Tibial artery (tissue), 4 donors: ENCODE data around the gene FHDC1.
"Not testable (repeated sequence)": the region's sequence is repeated elsewhere in the genome, so short reads cannot be mapped to it uniquely, and the experiment has no call there.

Experiments used
- DNase-seq, 2 donors: peaks; one replicate each; pipeline ENCODE4 v3.0.0-alpha.2; 2019
- H3K27ac ChIP-seq, 2 donors: fragments of 200-600 bp; sonication (generic) in 1 of 2; 1 replicate in 1 of 2; 2 replicates in 1 of 2; pipeline ENCODE4 v1.5.1; 2018 to 2019; ENCODE audit warnings: mild to moderate bottlenecking in 1 of 2
- H3K27me3 ChIP-seq, 2 donors: fragments of 200-600 bp; sonication (generic) in 1 of 2; one replicate each; pipeline versions ENCODE4 v1.5.1 to v1.6.0; 2016 to 2019
- H3K36me3 ChIP-seq, 3 donors: fragments of 200-600 bp; sonication (generic) in 2 of 3; one replicate each; pipeline ENCODE4 v1.5.1; 2016 to 2019; ENCODE audit warnings: mild to moderate bottlenecking in 2 of 3
- H3K4me1 ChIP-seq, 4 donors: fragments of 200-600 bp; sonication (generic) in 2 of 4; 1 replicate in 3 of 4; 2 replicates in 1 of 4; pipeline ENCODE4 v1.5.1; 2016 to 2019
- H3K4me3 ChIP-seq, 2 donors: fragments of 200-600 bp; sonication (generic) in 1 of 2; 1 replicate in 1 of 2; 2 replicates in 1 of 2; pipeline ENCODE4 v1.5.1; 2018 to 2019; ENCODE audit warnings: mild to moderate bottlenecking in 2 of 2
- H3K9me3 ChIP-seq, 3 donors: fragments of 200-600 bp; sonication (generic) in 1 of 3; one replicate each; pipeline ENCODE4 v1.5.1; 2016 to 2019
- intact Hi-C: fragments of 100-400 bp; cut with DNase I; formaldehyde crosslinking; loops from one replicate; pipeline ENCODE4 v1.15.0; 2023; ENCODE audit warnings: low total_unique reads
- TF ChIP-seq, protein P1 (sequence below), 2 experiments: fragments of 200-600 bp in 1 of 2; fragments of 450-650 bp in 1 of 2; IDR thresholded peaks; one replicate each; pipeline ENCODE4 v1.5.1; 2017 to 2019; ENCODE audit warnings: antibody characterized with exemption in 2 of 2, mild to moderate bottlenecking in 1 of 2, moderate library complexity in 1 of 2

FHDC1 gene, protein sequence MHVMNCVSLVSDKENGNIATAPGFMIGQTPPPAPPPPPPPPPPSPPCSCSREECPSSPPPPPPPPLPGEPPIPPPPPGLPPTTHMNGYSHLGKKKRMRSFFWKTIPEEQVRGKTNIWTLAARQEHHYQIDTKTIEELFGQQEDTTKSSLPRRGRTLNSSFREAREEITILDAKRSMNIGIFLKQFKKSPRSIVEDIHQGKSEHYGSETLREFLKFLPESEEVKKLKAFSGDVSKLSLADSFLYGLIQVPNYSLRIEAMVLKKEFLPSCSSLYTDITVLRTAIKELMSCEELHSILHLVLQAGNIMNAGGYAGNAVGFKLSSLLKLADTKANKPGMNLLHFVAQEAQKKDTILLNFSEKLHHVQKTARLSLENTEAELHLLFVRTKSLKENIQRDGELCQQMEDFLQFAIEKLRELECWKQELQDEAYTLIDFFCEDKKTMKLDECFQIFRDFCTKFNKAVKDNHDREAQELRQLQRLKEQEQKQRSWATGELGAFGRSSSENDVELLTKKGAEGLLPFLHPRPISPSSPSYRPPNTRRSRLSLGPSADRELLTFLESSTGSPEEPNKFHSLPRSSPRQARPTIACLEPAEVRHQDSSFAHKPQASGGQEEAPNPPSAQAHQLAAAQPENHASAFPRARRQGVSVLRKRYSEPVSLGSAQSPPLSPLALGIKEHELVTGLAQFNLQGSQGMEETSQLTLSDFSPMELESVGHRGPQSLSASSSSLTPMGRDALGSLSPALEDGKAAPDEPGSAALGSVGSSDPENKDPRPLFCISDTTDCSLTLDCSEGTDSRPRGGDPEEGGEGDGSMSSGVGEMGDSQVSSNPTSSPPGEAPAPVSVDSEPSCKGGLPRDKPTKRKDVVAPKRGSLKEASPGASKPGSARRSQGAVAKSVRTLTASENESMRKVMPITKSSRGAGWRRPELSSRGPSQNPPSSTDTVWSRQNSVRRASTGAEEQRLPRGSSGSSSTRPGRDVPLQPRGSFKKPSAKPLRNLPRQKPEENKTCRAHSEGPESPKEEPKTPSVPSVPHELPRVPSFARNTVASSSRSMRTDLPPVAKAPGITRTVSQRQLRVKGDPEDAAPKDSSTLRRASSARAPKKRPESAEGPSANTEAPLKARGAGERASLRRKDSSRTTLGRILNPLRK

DNA sequence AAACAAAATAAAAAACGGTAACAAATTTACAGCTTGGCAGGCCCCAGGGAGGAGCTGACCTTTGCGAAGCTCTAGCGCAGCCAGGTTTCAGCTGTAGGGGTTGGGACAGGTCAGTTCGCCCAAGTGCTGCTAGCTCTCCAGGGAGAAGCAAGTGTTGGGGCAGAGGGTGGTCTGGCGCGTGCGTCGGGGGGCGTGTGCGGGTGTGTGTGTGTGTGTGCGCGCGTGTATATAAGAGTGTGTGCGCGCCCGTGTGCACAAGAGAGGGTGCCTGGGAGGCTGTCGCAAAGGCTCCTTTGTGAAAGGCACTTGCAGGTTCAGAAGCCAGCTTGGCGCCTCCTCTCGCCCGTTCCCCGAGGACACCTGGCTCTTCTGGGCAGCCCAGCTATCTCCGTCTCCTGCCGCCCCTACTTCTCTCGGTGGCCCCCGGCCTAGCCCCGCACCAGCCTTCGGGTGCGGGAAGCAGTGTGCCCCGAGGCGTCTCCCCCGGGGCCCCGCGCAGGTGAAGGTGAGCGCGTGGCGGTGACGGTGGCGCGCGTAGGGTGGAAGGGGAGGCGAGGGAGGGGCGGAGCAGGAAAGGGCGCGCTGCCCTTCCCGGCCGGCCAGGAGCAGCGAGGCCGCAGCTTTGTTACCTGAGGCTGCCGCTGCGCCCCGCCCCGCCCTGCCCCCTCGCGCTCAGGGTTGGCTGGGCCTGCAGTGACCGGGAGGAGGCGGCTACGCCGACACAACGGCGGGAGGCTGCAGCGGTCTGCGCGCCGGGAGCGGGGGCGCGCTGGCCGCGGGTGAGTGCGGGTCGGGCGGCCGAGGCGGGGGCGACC, at the start of gene FHDC1:
Gene FHDC1, plus strand, starts transcription at position 693 of the 815 bp plus-strand sequence. CDS start 6,735 bp downstream, outside the sequence.
- Histone ChIP-seq H3K27me3 (peaks cover 0 to 41% of the 10 kb centered on the region in 2 donors), H3K4me1 (peaks cover 0 to 33% (median 23%) of the 10 kb centered on the region in 4 donors), H3K27ac (no peak within 1 kb of the TSS), H3K36me3 (no peaks in the 10 kb centered on the region), H3K4me3 (peak within 1 kb of the TSS; percentile 54 to 70), H3K9me3 (no peaks in the 10 kb centered on the region)
- TF ChIP-seq, protein P1, sequence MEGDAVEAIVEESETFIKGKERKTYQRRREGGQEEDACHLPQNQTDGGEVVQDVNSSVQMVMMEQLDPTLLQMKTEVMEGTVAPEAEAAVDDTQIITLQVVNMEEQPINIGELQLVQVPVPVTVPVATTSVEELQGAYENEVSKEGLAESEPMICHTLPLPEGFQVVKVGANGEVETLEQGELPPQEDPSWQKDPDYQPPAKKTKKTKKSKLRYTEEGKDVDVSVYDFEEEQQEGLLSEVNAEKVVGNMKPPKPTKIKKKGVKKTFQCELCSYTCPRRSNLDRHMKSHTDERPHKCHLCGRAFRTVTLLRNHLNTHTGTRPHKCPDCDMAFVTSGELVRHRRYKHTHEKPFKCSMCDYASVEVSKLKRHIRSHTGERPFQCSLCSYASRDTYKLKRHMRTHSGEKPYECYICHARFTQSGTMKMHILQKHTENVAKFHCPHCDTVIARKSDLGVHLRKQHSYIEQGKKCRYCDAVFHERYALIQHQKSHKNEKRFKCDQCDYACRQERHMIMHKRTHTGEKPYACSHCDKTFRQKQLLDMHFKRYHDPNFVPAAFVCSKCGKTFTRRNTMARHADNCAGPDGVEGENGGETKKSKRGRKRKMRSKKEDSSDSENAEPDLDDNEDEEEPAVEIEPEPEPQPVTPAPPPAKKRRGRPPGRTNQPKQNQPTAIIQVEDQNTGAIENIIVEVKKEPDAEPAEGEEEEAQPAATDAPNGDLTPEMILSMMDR (IDR thresholded peaks at IDR 0.05), result no peak
- DNase-seq, result no peak
- intact Hi-C loops, result no loop called here

DNA sequence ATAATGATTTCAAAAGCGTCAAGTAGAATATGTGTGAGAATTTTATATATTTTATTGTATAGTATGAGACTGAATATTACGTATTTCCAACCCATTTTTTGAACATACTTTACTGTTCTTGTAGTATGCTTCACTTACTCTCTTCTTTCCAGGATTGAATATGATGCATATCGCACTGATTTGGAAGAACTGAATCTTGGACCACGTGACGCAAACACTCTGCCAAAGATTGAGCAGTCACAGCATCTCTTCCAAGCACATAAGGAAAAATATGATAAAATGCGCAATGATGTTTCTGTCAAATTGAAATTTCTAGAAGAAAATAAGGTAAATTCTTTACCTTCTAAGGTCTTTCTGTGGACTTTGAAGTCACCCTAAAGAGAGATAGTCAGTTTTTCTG, 48.1 kb upstream of the FHDC1 start:
- TF ChIP-seq, protein P1 (IDR thresholded peaks at IDR 0.05), result no peak
- Histone ChIP-seq H3K27ac (no peak overlapping the region), H3K4me3 (no peak overlapping the region), H3K27me3 (no peaks in the 10 kb centered on the region), H3K9me3 (no peaks in the 10 kb centered on the region), H3K36me3 (peaks cover 13 to 31% (median 14%) of the 10 kb centered on the region in 3 donors), H3K4me1 (no peaks in the 10 kb centered on the region)
- intact Hi-C loops, result no loop called here
- no peak for DNase-seq

DNA sequence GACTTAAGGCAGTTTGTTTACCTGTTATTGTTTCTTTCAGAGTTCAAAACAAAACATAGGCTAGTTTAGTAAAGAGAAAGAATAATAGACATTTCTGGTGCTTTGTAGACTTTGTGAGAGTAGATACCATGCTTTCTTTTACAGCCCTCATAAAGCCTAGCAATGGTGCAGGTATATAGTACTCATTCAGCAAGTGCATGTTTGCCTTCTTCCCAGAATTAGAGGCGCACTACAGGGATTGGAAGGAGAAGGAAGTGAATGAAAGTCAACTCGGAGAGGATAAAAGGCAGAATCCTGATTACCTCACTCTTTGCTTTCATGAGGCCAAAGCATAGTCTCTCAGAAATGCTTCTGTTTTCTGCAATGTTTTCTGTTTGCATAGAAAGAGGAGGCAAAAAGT, 43.1 kb upstream of the FHDC1 start:
- intact Hi-C loops, result no loop called here
- no peak for DNase-seq
- Histone ChIP-seq H3K36me3 (peaks cover 10 to 27% (median 10%) of the 10 kb centered on the region in 3 donors), H3K4me1 (no peaks in the 10 kb centered on the region), H3K27ac (no peak overlapping the region), H3K27me3 (no peaks in the 10 kb centered on the region), H3K9me3 (no peaks in the 10 kb centered on the region), H3K4me3 (no peak overlapping the region)
- TF ChIP-seq, protein P1 (IDR thresholded peaks at IDR 0.05), result no peak

DNA sequence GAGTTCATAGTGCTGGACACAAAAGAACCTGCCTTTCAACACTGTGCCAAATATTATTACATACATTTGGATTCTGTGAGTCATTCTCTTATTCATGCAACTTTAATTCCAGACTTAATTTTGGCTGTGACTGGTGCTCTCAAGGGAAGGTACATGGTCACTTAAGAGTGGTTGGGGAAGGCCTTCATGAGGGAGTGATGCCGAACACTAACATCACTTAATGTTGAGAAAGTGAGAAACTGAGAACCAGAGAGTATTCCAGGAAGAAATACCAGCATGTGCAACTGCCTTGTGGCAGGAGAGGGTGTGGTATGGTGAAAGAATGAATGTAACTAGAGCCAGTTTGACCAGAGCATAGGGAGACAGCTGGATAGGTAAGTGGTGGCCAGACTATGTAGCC, 41.5 kb upstream of the FHDC1 start:
- TF ChIP-seq, protein P1 (IDR thresholded peaks at IDR 0.05), result no peak
- intact Hi-C loops, result no loop called here
- H3K36me3 ChIP-seq, result peaks cover 5 to 21% (median 7%) of the 10 kb centered on the region in 3 donors
- no peaks in the 10 kb centered on the region for H3K4me1 ChIP-seq
- H3K9me3 ChIP-seq, result no peaks in the 10 kb centered on the region
- H3K27ac ChIP-seq, result no peak overlapping the region
- no peaks in the 10 kb centered on the region for H3K27me3 ChIP-seq
- no peak for DNase-seq
- no peak overlapping the region for H3K4me3 ChIP-seq

DNA sequence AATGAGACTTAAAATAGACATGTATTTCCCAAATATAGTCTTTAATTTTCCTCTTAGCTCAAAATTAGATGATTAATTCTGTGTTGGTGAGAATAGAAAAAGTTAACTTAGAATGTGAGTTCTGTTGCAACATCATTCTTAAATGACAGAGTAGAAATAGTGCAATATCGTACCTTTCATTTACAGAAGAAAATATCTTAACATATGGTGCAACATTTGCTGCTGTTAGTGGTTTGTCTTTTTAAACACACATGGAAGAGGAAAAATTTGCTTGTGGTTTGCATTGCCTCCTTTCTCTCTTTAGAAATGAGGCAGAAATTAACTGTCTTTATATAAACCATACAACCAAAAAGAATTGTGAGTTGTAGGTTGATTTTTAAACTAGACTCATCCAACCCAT, 39.3 kb upstream of the FHDC1 start:
- H3K4me1 ChIP-seq, result no peaks in the 10 kb centered on the region
- H3K9me3 ChIP-seq, result no peaks in the 10 kb centered on the region
- H3K27ac ChIP-seq, result no peak overlapping the region
- no peak overlapping the region for H3K4me3 ChIP-seq
- no peaks in the 10 kb centered on the region for H3K27me3 ChIP-seq
- TF ChIP-seq, protein P1 (IDR thresholded peaks at IDR 0.05), result no peak
- intact Hi-C loops, result no loop called here
- DNase-seq, result no peak
- peaks cover 4 to 16% (median 5%) of the 10 kb centered on the region in 3 donors for H3K36me3 ChIP-seq

DNA sequence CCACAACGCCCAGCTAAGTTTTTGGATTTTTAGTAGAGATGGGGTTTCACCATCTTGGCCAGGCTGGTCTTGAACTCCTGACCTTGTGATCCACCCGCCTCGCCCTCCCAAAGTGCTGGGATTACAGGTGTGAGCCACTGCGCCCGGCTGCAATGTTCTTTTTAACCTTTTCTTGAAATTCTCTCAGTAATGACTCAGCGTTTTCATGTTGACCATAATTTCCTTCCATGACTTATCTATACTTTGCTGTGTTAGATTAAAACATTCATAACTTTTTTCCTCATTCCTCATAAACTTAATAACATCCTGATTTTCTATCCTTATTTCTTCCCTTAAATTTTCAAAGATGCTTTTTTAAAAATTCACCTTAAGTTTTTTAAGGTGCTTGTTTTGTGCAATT, 38.0 kb upstream of the FHDC1 start:
- H3K36me3 ChIP-seq, H3K4me3 ChIP-seq, H3K4me1 ChIP-seq, intact Hi-C loops, DNase-seq, H3K9me3 ChIP-seq, H3K27ac ChIP-seq, H3K27me3 ChIP-seq: not testable (repeated sequence)
